Smooth muscle cell (in vitro differentiated cells): Measurements from ENCODE around the gene IRF5. TPM values are rescaled to one million over a fixed set of nuclear protein-coding genes. Genes with fewer than 3 reads are reported as not detected.

Experiments
- DNase-seq: peaks from one replicate; lab custom pipeline; 2025; ENCODE audit not compliant: unreplicated experiment; lab: John Stamatoyannopoulos, UW
- H2AFZ ChIP-seq: fragments of 200-600 bp; sonication (generic); 2 replicates; pipeline ENCODE4 v1.6.0; 2016; ENCODE audit warnings: antibody characterized with exemption, low read depth, mild to moderate bottlenecking
- H3F3A ChIP-seq: fragments of 200-600 bp; sonication (generic); 2 replicates; pipeline ENCODE4 v1.6.0; 2017; ENCODE audit warnings: antibody characterized with exemption, low read depth
- H3K27ac ChIP-seq: fragments of 200-600 bp; sonication (generic); 2 replicates; pipeline ENCODE4 v1.5.1; 2016; ENCODE audit warnings: low read depth, mild to moderate bottlenecking
- H3K27me3 ChIP-seq: fragments of 200-600 bp; sonication (generic); 2 replicates; pipeline ENCODE4 v1.6.1; 2016; ENCODE audit warnings: low read depth, mild to moderate bottlenecking
- H3K36me3 ChIP-seq: fragments of 200-600 bp; sonication (generic); 2 replicates; pipeline ENCODE4 v1.5.1; 2016; ENCODE audit warnings: low read depth
- H3K4me1 ChIP-seq: fragments of 200-600 bp; sonication (generic); 2 replicates; pipeline ENCODE4 v1.5.1; 2016; ENCODE audit warnings: low read depth
- H3K4me2 ChIP-seq: fragments of 200-600 bp; sonication (generic); 2 replicates; pipeline ENCODE4 v1.6.0; 2016; ENCODE audit warnings: mild to moderate bottlenecking
- H3K4me3 ChIP-seq: fragments of 200-600 bp; sonication (generic); 2 replicates; pipeline ENCODE4 v1.5.1; 2016; ENCODE audit warnings: mild to moderate bottlenecking
- H3K79me2 ChIP-seq: fragments of 200-600 bp; sonication (generic); 2 replicates; pipeline ENCODE4 v1.6.0; 2016; ENCODE audit warnings: low read depth, mild to moderate bottlenecking
- H3K9ac ChIP-seq: fragments of 200-600 bp; sonication (generic); 2 replicates; pipeline ENCODE4 v1.6.0; 2016; ENCODE audit warnings: low read depth
- H3K9me3 ChIP-seq: fragments of 200-600 bp; sonication (generic); replicated peaks from 2 replicates; pipeline ENCODE4 v1.5.1; 2016; ENCODE audit warnings: low read depth
- H4K20me1 ChIP-seq: fragments of 200-600 bp; sonication (generic); 2 replicates; pipeline ENCODE4 v1.6.0; 2016; ENCODE audit warnings: low read depth
- WGBS: methylation state at CpG from one replicate; pipeline ENCODE4 v1.1.7; 2016; ENCODE audit warnings: low lambda C conversion rate; 5-methylcytosine and 5-hydroxymethylcytosine counted together
- polyA plus RNA-seq: library from polyadenylated mRNA; unstranded; fragments of >200 nt; fragmentation: Nextera tagmentation; extraction: Ambion mirVana; gene quantifications from 2 replicates; pipeline ENCODE4 v1.2.1, GENCODE V29; 2016
- total RNA-seq: library from RNA; depleted of rRNA; stranded (reverse); fragments of >200 nt; gene quantifications from 2 replicates; pipeline ENCODE4 v1.2.3, GENCODE V29; 2014
- TF ChIP-seq, protein P1 (sequence below): fragments of 200-600 bp; sonication (generic); IDR thresholded peaks from 2 replicates; pipeline ENCODE4 v1.5.1; 2017; ENCODE audit warnings: borderline replicate concordance, mild to moderate bottlenecking, antibody characterized with exemption; ENCODE audit not compliant: insufficient read depth, poor library complexity, severe bottlenecking

The IRF5 gene
- total and polyA plus RNA-seq, 2 experiments from 2014 or later: 0.35 to 0.76 TPM

DNA sequence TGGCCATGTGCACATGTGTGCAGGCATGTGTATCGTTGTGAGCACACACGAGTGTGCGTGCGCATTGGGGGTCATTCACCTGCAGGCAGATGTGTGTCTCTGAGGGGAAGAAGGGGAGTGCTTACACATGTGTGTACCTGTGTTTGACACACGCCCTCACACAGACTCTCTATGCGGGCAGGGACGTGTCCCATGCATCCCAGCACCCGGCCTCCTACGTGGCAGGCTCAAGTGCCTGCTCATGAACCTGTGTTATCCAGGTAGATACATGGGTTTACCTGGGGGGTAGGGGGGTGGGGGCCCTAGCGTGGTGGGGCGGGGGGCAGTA lies 45.8 kb upstream of the IRF5 start:
- Histone ChIP-seq H3K4me3 (no peak overlapping the region), H3K27ac (no peak overlapping the region), H3K9me3 (no peaks in the 10 kb centered on the region), H3K4me1 (no peaks in the 10 kb centered on the region), H3K79me2 (no peaks in the 10 kb centered on the region), H3K27me3 (no peaks in the 10 kb centered on the region), H2AFZ (no peak overlapping the region), H3K4me2 (no peak overlapping the region), H4K20me1 (no peaks in the 10 kb centered on the region), H3K36me3 (no peaks in the 10 kb centered on the region), H3F3A (no peaks in the 10 kb centered on the region), H3K9ac (no peak overlapping the region)
- TF ChIP-seq, protein P1, sequence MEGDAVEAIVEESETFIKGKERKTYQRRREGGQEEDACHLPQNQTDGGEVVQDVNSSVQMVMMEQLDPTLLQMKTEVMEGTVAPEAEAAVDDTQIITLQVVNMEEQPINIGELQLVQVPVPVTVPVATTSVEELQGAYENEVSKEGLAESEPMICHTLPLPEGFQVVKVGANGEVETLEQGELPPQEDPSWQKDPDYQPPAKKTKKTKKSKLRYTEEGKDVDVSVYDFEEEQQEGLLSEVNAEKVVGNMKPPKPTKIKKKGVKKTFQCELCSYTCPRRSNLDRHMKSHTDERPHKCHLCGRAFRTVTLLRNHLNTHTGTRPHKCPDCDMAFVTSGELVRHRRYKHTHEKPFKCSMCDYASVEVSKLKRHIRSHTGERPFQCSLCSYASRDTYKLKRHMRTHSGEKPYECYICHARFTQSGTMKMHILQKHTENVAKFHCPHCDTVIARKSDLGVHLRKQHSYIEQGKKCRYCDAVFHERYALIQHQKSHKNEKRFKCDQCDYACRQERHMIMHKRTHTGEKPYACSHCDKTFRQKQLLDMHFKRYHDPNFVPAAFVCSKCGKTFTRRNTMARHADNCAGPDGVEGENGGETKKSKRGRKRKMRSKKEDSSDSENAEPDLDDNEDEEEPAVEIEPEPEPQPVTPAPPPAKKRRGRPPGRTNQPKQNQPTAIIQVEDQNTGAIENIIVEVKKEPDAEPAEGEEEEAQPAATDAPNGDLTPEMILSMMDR: no peak
- WGBS: 91% methylated on average over 11 of the region's 11 CpGs
- DNase-seq: no peak

DNA sequence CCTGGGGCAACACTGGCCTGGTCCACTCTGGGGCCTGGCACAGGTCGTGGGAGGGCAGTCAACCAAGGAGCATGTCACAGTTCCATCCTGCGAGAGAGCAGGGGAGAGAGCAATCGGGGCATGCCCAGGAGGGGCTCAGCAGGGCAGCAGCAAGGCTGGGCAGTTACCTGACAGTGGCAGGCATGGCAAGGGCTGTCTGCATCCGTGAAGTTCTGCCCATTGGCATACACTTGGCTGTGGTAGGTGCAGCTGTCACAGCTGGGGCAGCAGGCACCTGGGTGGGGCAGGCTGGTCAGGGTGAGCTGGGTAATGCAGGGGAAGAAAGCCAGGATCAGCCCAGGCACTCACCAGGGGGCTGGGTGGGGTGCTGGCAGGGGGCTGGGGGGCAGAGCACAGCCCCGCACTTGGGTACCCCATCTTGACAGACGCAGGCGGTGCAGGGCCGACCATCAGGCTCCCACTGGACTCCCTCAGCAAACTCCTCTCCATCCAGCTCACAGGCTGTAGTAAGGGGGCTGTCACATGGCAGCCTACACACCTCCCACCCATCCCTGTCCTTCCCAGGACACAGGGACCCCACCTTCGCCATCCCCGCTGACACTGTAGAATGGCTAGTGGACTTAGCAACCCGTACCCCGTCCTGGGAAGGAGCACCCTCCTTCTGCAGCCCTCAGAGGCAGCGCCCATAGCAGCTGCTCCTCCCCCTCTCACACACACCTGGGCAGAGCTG lies 45.0 kb upstream of the IRF5 start:
- Histone ChIP-seq H3K27ac (no peak overlapping the region), H3K9me3 (no peaks in the 10 kb centered on the region), H2AFZ (no peak overlapping the region), H3K36me3 (no peaks in the 10 kb centered on the region), H3K79me2 (no peaks in the 10 kb centered on the region), H3K4me3 (no peak overlapping the region), H4K20me1 (no peaks in the 10 kb centered on the region), H3K4me1 (no peaks in the 10 kb centered on the region), H3K4me2 (no peak overlapping the region), H3F3A (no peaks in the 10 kb centered on the region), H3K9ac (no peak overlapping the region), H3K27me3 (no peaks in the 10 kb centered on the region)
- TF ChIP-seq, protein P1: no peak
- DNase-seq: no peak
- 97% methylated on average over 13 of the region's 13 CpGs for WGBS

- TF ChIP-seq, protein P1: no peak
- DNase-seq: no peak
- H3K9ac ChIP-seq: no peak overlapping the region
Measured at GRCh38 chr7:128893251-128894100, 44.3 kb upstream of the IRF5 start.

More at GRCh38 chr7:128893251-128894100, 44.3 kb upstream of the IRF5 start:
- WGBS: 96% methylated on average over 23 of the region's 23 CpGs
- Histone ChIP-seq H3K27me3 (no peaks in the 10 kb centered on the region), H3K4me1 (no peaks in the 10 kb centered on the region), H3K79me2 (no peaks in the 10 kb centered on the region), H3K36me3 (no peaks in the 10 kb centered on the region), H3F3A (no peaks in the 10 kb centered on the region), H3K4me2 (no peak overlapping the region), H4K20me1 (no peaks in the 10 kb centered on the region), H3K9me3 (no peaks in the 10 kb centered on the region), H2AFZ (no peak overlapping the region), H3K27ac (no peak overlapping the region), H3K4me3 (no peak overlapping the region)
